Brain microvascular endothelial cell (primary cell): ENCODE results near the gene TSNAXIP1.
A peak's percentile ranks its signal among the peaks of the same experiment; 100 is the strongest.
"Not testable (repeated sequence)": the region's sequence is repeated elsewhere in the genome, so short reads cannot be mapped to it uniquely, and the experiment has no call there.

Source experiments
- DNase-seq: peaks from one replicate; pipeline ENCODE4 v3.0.0-alpha.2; 2020
- H3K27ac ChIP-seq: fragments of 250-450 bp; sonication (Bioruptor Pico); 2 replicates; pipeline ENCODE4 v1.5.1; 2020; ENCODE audit warnings: mild to moderate bottlenecking, moderate library complexity
- H3K27me3 ChIP-seq: fragments of 250-450 bp; sonication (Bioruptor Pico); replicated peaks from 2 replicates; pipeline ENCODE4 v1.5.1; 2020; ENCODE audit warnings: mild to moderate bottlenecking
- H3K36me3 ChIP-seq: fragments of 250-450 bp; sonication (Bioruptor Pico); replicated peaks from 2 replicates; pipeline ENCODE4 v1.5.1; 2020; ENCODE audit warnings: mild to moderate bottlenecking
- H3K4me3 ChIP-seq: 2 replicates; pipeline ENCODE4 v1.5.1; 2011; ENCODE audit warnings: low read depth, mild to moderate bottlenecking, control low read depth, low read length, moderate library complexity
- in situ Hi-C: cut with HindIII; loops from 2 replicates; pipeline ENCODE4 v1.10.0; 2017; ENCODE audit warnings: low sequenced_read_pairs, low pct_ligation_motif_present
- TF ChIP-seq, protein P1 (sequence below): IDR thresholded peaks from 2 replicates; pipeline ENCODE4 v1.5.1; 2011; ENCODE audit warnings: low read depth, mild to moderate bottlenecking, moderate library complexity, low read length, control low read depth, inconsistent platforms; ENCODE audit errors: missing control alignments

TSNAXIP1 gene

DNA sequence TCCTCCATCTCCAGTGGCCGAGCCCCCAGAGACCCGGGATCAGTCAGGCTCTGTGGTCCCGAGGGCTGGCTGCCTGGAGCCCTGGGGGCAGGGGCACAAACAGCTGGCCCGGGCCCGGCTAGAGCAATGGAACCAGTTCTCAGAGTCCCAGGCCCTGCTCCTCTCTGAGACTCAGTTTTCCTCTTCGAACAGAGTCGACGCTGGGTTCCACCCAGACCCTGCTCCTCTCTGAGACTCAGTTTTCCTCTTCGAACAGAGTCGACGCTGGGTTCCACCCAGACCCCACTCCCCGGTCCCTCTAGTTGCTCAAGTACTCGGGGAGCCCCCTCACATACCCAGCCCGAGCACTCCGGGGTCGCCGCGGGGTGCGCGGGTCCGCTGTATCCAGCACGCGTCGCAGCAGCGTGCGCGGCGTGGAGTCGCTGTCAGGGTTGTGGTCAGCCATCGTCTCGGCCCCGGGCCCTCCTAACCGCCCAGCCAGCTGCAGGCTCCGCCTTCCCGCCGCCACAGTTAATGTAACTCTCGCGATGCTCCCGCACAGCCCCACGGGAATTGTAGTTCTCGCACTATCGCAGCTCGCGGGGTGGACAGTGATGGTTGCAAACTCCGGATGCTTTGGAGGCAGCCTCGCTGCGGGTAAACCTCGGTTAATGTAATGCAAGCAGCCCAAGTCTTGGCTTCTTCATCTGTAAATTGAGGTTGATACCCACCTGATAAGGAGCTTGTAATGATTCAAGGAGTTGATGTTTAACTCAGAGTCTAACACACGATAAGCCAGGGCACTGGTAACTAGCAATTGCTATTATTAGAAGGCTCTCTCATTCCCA, 26.9 kb downstream of the TSNAXIP1 start:
- TF ChIP-seq, protein P1, sequence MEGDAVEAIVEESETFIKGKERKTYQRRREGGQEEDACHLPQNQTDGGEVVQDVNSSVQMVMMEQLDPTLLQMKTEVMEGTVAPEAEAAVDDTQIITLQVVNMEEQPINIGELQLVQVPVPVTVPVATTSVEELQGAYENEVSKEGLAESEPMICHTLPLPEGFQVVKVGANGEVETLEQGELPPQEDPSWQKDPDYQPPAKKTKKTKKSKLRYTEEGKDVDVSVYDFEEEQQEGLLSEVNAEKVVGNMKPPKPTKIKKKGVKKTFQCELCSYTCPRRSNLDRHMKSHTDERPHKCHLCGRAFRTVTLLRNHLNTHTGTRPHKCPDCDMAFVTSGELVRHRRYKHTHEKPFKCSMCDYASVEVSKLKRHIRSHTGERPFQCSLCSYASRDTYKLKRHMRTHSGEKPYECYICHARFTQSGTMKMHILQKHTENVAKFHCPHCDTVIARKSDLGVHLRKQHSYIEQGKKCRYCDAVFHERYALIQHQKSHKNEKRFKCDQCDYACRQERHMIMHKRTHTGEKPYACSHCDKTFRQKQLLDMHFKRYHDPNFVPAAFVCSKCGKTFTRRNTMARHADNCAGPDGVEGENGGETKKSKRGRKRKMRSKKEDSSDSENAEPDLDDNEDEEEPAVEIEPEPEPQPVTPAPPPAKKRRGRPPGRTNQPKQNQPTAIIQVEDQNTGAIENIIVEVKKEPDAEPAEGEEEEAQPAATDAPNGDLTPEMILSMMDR: no peak
- peak overlapping the region; percentile 69 for H3K27ac ChIP-seq
- peaks cover 34% of the 10 kb centered on the region for H3K36me3 ChIP-seq
- peak overlapping the region; percentile 73 for H3K4me3 ChIP-seq
- in situ Hi-C loops: no loop called here
- H3K27me3 ChIP-seq: no peaks in the 10 kb centered on the region
- peak; percentile 89 for DNase-seq

DNA sequence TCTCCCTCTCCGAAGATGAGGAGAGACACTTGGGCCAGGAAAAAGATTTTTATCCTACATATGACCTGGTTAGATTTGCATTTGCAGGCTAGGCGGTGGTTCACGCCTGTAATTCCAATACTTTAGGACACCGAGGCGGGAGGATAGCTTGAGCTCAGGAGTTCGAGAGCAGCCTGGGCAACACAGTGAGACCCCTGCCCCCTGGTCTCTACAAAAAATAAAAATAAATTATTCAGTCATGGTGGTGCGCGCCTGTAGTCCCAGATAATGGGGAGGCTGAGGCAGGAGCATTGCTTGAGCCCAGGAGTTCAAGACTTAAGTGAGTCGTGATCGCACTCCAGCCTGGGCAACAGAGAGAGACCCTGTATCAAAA, 27.5 kb downstream of the TSNAXIP1 start:
- TF ChIP-seq, protein P1: no peak
- in situ Hi-C loops: no loop called here
- no peak for DNase-seq
- no peaks in the 10 kb centered on the region for H3K27me3 ChIP-seq
- peaks cover 29% of the 10 kb centered on the region for H3K36me3 ChIP-seq
- H3K27ac ChIP-seq: no peak overlapping the region
- no peak overlapping the region for H3K4me3 ChIP-seq

DNA sequence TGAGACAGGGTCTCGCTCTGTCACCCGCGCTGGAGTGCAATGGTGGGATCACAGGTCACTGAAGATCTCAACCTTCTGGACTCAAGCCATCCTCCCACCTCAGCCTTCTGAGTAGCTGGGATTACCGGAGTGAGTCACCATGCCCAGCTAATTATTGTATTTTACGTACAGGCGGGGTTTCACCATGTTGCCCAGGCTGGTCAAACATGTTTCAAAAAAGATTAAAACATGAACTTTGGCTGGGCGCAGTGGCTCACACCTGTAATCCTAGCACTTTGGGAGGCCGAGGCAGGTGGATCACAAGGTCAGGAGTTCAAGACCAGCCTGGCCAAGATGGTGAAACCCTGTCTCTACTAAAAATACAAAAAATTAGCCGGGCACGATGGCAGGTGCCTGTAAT, 30.5 kb downstream of the TSNAXIP1 start:
- H3K27ac ChIP-seq, H3K36me3 ChIP-seq, in situ Hi-C loops, DNase-seq, H3K27me3 ChIP-seq, H3K4me3 ChIP-seq: not testable (repeated sequence)

DNA sequence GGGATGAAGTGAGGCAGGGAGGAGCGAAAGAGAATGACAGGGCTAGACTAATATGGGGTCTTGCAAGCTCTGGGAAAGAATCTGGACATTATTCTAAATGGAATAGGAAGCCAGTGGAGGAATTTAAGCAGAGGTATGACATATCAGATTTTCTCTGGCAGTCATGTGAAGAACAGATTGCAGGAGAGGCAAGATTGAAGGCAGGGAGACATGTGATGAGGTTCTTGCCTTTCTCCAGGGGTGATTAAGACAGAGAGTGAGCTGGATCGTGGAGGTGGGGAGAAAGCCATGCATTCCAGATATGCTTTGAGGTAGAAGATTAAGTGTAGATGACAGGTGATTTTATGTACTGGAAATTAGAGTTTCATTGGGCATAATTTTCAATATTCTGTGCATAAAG, 31.1 kb downstream of the TSNAXIP1 start:
- TF ChIP-seq, protein P1: no peak
- Histone ChIP-seq H3K27me3 (no peaks in the 10 kb centered on the region), H3K27ac (no peak overlapping the region), H3K36me3 (no peaks in the 10 kb centered on the region), H3K4me3 (no peak overlapping the region)
- in situ Hi-C loops: no loop called here
- DNase-seq: no peak

DNA sequence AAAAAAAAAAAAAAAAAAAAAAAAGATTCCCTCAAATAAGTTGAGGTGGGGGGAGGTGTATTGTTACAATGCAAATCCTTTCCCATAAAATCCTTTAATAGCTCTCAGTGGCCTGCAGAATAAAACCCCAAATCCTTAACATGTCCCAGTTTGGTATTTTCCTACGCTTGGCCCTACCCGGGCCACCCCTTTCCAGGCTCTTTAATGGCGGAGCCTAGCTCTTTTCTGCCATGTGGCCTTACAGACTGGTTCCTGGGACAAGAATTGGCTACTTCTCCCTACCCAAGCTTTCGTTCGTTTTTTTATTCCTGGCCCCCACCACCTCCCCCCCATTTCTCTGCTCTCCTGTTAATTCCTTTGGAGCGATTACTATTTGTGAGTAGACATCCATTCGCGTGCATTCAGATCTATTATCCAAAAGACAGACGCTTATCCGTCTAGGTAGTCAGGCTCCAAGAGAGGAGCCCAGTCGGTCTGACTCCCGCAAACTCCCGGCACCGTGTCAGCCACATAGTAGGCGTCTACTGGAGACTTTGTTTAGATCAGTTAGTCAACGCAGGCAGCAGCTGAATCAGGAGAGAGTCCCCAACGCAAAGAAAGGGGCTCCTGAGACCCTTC, 34.6 kb downstream of the TSNAXIP1 start:
- no peak for DNase-seq
- Histone ChIP-seq H3K36me3 (no peaks in the 10 kb centered on the region), H3K27ac (peak overlapping the region; percentile 96), H3K27me3 (no peaks in the 10 kb centered on the region), H3K4me3 (peak overlapping the region; percentile 95)
- in situ Hi-C loops: no loop called here
- TF ChIP-seq, protein P1: no peak

DNA sequence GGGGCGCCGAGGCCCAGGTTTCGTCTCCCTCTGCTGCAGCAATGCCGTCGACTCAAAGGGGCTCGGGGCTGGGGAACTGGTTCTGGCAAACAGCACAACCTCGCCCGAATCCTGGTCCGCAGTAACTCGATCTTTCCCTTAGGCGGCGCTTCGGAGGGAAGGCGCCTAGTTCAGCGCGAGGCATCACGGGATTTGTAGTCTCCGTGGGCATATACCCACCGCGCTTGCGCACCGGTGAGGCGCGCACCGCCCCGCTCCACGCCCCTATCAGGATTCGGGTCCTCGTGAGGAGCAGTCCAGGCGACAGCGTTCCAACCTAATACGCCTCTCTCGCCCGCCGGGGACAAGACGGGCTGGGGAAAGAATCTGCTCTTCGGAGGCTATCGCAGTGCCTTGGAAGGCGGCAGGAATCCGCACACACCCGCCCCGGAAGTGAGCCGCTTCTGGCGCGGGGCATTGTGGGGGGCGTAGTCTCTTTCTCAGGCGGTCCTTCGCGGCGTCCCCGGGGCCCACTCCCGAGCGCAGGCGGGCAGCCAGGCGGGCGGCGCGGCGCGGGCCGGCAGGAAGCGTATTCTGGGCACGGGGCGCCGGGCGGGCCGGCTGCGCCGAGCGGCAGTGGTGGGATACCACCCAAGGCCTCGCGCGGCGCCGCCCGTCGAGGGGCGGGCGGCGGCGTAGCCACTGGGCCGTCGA, 35.3 kb downstream of the TSNAXIP1 start, which contains the start of gene THAP11:
Gene THAP11, plus strand, starts transcription at position 505 of the 693 bp plus-strand sequence. CDS start 235 bp downstream, outside the sequence.
- DNase-seq: peak; percentile 87
- Histone ChIP-seq H3K27ac (peak within 1 kb of the TSS; percentile 96), H3K27me3 (no peaks in the 10 kb centered on the region), H3K4me3 (peak within 1 kb of the TSS; percentile 95), H3K36me3 (no peaks in the 10 kb centered on the region)
- TF ChIP-seq, protein P1: peak; percentile 87
- in situ Hi-C loops: no loop called here
